Activated CD4-positive, alpha-beta T cell treated with anti-CD3 and anti-CD28 coated beads, Interleukin-2, amount 50 U/mL, for 4 hours (primary cell): ENCODE results near the gene ADCY1.
"Not testable (repeated sequence)": the region's sequence is repeated elsewhere in the genome, so short reads cannot be mapped to it uniquely, and the experiment has no call there.

ENCODE experiments used
- DNase-seq, 2 experiments: peaks; one replicate each; pipeline ENCODE4 v3.0.0-alpha.2; 2020

ADCY1 gene

DNA sequence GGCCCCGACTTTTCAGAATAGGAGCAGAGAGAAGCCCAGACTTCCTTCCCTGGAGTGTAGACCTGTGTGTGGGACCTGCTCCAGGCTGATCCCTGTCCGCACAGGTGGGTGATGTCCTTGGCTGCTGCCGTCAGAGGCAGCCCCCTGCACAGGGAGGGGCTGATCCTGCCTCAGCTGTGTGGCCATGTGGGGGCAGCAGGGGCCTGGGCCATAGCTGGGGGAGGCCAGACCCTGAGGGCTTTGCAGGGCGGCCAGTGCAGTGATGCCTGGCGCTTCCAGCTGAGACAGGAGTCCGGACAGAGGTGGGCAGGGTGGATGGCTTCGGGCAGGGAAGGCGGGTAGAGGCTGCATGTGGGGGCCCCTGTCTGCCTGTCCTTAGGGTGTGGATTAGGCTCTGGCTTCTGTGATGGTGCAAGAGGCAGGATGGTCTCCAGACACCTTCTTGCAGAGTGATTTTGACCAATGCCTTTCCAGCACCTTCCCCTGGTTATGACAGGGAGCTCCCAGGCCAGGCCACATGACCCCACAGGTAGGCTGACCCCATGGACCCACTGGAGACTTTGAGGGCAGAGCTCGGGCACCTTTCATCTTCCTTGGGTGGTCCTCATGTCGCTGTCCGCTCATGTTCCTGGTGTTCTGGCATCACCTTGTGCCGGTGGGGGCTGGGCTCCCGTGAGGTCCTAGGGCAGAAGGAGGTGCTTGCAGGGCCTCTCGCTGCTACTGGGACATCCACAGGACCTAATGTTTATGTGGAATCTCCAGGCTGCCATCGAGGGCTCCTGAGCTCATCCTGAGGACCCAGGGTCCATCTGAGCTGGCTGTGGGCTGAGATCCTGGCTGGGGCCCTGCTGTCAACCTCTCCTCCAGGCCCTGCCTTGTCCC, 141.5 kb downstream of the ADCY1 start:
- no peak for DNase-seq

DNA sequence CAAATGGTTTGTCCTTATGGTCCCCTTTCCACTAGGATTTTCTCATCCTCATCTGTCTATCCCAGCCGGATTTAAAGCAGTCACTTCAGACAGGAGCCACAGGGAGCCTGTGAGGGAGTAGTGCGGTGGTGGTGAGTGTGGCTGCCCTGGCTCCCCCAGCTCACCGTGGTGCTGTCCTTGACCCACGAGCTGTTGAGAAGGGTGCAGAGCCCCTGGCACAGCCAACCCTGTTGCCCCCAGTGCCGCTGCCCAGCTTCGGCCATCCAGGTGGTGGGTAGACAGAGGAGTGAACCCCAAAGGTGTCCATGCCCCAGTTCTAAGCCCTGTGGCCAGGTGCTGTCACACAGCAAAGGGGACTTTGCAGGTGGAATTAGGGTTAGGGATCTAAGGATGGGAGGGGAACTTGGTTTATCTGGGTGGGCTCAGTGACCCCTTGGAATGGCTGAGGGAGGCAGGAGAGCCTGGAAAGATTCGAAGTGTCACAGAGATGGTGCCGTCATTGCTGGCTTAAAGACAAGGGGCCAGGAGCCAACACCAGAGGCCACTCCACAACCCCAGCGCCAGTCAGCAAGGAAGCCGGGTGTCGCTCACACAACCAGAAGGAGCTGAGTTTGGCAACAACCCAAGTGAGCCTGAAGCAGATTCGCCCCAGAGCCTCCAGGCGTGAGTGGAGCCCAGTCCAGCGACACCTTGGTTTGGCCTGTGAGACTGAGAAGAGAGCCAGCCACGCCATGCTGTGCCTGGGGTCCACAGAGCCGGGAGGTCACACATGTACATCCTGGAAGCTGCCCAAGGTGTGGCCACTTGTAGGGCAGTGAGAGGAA, 142.4 kb downstream of the ADCY1 start:
- no peak for DNase-seq

DNA sequence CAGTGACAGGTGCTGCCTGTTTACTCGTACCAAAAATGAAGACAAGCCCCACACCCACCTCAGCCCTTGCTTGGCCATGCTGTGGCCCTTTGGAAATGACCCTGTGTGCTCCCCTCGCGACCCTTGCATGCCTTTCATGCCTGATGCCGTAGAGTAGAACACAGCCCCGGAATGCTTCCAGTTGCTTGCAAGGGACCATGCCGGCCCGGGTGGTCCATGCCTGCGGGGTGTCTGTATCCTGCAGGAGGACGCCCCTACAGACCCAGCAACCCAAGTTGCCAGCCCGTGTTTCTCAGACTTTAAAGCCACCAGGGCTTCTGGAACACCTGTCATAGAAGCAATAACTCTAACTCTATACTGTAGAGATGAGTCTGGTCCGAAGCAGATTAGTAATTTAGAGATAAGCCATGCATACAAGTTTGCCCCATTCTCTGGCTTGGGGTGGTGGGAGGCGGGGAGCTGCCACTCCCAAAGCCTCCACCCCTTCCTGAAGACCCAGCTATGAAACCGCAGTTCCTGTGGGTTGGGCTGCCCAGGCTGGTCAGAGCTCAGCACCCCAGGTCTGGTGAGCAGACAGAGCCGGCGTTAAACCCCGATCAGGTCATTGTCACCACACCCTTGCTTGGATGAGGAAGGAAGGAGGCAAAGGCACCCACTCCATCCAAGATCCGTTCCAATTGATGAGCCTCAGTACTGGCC, 143.5 kb downstream of the ADCY1 start:
- DNase-seq, result no peak

DNA sequence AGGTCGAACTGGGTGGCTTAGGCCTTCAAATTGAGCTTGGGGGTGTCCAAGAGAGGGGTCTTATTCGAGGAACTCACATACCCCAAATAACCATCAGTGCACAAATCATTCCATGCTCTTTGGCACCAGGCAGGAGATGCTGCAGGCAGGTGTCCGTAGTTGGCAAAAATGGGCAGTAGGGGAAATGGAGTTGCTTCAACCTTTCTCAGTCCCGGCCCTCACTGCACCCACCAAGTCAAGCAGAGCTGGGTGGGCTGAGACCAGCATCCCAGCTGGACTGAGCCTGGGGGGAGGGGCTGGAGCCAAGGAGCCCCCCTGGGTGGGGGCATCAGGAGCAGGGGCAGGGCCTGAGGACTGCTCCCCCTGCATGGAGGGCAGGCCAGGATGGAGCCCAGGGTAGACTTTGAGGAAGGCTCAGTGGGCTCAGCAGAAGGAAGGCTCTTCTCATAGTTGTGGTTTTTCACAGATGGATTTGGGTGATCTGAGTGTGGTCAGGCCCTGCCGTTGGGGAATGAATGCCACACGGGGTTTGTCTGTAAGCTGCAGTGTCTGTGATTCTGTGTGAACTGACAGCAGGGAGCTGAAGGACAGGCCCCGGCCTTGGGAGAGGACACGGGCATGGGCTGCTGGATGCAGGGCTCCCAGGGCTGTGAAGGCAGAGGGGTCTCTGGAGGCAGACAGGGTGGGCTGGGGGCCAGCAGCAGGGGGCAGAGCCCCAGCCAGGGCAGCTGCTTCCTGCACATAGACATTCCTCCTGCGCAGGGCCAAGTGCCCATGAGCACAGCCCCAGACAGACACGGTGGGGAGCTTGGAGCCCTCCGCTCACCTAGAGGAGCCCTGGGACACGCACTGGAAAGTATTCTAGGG, 144.5 kb downstream of the ADCY1 start:
- no peak for DNase-seq

DNA sequence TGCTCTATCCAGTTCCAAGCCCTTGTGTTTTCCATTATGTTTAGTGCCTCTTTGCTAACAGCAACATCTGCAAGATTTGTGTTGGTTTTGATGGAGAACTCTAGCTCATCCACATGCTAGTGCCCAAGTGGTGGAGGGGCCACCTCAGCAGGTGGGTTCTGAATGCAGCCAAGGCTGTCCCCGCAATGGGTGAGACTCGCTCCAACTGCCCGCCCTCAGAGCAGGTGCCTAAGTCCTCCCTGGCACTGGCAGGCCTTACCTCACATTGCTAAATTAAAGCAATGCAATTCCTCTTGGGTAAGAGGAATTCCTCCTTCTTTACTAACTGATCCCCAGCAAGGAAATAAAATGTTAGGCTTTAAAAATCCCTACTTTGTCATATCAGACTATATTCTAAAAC, 146.8 kb downstream of the ADCY1 start:
- DNase-seq, result no peak

DNA sequence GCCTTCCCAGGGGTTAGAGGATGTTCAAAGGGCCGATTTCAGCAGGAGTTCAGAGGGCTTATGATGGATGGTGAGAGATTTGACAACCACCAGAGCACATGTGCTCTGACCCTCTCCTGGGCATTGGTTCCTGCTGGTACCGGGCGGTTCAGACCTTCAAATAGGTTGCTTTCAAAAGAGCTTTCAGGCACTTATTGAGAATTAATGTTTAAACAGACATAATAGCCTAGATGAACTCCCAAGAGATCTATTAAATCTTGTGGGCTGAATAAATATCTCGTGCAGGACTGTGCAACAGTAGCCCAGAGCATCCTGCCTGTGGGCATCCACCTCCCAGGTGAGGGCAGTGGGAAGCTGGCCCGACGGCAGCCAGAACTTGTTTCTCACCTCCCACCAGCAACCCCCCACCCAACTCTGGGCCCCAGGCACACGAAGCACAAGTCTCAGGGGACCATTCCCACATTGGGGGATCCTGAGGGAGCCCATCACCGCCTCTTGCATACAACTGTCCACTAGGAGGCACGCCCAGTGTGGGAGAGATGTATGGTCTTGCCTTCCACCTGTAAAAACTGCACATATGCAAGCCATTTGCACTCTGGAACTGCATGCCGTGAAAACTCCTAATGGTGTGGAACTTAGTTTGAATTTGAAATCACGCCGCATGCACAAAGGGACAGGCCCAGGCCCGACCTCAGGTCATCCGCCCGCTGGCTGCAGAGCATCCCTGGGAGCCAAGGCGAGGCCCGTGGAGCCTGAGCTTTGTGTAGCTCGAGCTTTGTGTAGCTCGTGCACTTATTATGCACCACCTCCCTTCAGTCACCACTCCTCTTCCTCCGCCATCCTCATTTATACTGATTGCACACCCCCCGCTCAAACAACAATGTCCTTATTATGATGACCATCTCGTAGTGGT, 147.8 kb downstream of the ADCY1 start:
- no peak for DNase-seq

DNA sequence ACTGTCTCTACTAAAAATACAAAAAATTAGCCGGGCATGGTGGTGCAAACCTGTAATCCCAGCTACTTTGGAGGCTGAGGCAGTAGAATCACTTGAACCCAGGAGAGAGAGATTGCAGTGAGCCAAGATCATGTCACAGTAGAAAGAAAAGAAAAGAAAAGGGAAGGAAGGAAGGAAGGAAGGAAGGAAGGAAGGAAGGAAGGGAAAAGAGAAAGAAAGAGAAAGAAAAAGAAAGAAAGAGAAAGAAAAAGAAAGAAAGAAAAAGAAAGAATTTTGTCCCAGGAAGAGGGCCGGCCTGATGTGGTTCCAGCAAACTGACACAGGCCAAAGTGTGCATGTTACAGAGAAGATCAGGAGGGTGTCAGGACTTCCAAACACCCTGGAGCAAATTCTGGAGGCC, 151.1 kb downstream of the ADCY1 start:
- not testable (repeated sequence) for DNase-seq

DNA sequence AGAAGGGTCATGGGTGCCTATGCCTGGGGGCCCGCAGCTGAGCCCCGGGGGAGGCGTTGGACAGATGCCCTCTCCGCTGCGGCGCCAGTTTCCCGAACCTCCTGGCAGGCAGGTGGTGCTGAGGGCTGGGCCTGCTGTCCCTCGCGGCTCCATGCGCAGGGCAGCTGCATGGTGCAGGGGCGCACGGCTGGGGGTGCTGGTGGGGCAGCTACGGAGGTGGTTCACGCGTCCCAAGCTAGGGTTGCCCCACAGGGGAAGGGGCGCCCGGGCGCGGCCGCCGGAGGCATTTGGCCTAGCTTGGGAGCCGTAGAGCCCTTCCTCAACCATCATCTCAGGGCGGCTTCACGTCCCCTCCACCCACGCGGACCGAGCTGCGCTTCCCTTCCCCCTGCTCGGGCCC, 152.7 kb downstream of the ADCY1 start:
- no peak for DNase-seq

DNA sequence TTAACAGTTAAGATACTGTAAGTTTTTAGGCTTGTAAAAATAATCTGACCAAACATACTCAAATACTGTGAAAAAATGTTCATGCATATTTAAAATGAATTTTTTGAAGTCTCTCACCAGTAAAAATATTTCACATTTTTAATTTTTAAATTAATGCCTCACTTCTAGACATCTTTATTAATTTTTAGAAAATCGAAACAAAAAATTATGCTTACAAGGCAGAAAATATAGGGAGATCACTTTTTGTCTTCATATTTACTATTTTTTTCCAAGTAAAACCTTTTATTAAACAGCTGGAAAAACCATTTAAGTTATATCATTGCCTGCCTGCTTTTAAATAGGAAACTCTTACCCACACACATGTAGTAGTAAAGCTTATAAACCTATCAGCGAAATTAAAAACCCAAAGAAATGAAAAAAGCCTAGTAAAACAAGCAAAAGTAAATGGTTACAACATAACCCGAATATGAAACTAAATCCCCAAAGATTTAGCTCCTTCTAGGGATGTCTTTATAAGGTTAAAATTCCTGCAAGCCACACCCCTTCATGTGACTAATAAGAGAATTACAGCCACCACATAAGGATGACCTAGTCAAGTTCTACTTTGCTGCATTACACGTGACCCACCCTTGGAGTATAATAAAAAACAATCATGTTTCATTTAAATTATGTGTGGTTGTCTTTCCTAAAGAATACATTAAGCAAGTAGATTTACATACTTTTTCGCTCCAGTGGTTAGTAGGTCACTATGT, 157.7 kb downstream of the ADCY1 start:
- not testable (repeated sequence) for DNase-seq

DNA sequence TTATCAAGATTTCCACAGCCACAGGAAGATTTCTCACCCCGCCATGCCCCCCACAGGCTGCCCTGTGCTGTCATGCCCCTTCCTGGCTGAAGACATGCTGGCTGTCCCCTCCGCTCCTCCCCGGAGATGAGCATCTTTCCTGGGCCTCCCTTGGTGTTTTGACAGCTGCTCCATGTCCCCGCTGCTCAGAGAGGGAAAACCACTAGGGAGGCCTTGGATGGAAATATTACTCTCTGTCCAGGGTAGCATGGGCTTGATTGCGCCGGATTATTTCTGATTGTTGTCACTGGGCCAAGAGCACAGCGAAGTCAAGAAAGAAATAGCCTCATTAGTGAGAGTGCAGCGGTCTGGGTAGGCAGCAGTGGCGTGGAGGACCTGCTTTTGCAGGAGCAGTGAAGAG, 164.8 kb downstream of the ADCY1 start:
- DNase-seq, result not testable (repeated sequence)

DNA sequence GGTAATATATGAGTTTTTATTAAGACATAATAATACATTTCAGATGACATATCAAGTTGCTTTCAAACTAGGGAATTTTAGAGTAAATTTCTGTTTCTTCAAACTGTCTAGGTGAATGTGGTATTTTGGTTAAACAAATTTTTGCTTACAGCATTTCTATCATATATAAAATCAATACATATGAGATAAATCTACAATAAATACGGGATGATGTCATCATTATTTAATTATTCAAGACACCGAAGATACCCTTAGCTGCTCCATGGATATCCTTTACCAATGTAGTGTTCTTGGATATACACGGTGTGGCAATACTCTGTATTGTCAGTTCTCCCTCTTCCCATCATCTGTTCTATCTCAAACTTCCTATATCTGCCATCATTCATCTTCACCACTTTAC, 166.4 kb downstream of the ADCY1 start:
- DNase-seq, result not testable (repeated sequence)

DNA sequence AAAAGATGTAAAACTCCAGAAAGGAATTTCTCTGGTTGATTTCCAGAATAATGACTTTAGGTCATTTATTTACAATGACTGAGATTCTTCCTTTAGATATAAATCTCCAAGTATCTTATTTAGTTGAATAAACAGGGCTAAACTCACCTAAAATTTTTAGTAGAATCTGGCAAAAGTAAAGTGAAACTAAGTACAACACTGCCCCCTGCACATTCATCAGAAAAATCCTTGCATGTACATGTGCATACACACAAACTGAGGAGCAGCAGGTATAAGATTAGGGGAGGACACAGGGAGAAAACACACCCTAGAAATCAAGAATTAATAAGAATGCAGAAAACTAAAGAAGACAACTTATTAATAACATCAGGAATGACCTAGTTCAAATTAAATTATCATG, 174.8 kb downstream of the ADCY1 start:
- DNase-seq, result not testable (repeated sequence)

DNA sequence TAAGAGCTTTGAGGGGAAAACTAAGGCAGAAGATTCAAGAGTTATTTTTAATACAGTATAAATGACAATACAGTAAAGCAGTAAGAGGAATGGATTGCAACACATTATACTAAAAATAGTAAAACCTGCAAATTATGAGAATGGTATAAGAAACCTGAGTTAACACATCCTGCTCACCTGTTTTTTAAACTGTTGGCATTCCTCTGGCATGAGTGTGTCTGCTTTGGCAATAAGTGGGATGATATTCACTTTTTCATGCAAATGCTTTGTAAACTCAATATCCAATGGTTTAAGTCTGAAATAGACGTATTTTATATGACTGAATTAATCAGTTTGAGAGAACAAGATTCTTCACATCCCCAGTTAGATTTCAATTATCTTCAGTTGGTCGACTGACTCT, 177.2 kb downstream of the ADCY1 start:
- not testable (repeated sequence) for DNase-seq

DNA sequence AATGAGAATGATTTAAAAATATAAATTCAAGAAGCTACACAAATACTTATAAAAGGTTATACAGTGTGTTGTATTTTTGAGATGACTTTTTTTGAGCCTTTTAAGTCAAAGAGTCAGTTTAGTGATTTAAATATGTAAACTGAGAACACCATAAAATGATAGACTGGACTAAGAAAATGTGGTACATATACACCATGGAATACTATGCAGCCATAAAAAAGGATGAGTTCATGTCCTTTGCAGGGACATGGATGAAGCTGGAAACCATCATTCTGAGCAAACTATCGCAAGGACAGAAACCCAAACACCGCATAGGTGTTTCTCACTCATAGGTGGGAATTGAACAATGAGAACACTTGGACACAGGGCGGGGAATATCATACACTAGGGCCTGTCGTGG, 182.2 kb downstream of the ADCY1 start:
- DNase-seq, result not testable (repeated sequence)

DNA sequence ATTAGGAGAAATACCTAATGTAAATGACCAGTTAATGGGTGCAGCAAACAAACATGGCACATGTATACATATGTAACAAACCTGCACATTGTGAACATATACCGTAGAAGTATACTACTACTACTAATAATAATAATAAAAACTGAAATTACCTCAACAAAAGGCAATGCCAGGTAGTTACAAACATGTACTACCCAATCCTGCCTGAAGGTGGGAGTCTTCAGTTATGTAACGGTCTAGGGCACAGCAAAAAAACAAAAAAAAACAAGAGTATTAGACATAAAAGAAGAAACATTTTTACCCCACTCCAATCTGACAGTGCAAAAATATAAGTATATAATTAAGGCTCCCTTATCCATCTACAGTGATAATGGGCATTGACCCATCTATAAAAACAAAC, 182.6 kb downstream of the ADCY1 start:
- DNase-seq, result not testable (repeated sequence)

DNA sequence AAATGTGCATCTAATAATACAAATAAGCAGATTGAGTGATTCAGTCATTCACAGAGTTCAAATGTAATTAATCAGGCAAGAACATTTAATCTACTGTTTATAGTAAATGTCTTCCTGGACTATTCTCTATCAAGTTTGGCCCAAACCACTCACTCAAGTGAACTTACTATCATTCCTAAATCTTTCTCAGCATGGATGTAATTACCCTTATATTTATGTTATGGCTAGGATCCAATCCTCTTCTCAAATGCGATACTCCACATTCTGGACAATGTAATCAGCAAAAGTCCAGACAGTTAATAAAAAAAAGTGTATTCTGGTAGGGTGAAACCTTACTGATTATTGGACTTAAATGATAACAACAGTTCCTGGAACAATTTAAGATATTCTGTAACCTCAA, 185.3 kb downstream of the ADCY1 start:
- not testable (repeated sequence) for DNase-seq

DNA sequence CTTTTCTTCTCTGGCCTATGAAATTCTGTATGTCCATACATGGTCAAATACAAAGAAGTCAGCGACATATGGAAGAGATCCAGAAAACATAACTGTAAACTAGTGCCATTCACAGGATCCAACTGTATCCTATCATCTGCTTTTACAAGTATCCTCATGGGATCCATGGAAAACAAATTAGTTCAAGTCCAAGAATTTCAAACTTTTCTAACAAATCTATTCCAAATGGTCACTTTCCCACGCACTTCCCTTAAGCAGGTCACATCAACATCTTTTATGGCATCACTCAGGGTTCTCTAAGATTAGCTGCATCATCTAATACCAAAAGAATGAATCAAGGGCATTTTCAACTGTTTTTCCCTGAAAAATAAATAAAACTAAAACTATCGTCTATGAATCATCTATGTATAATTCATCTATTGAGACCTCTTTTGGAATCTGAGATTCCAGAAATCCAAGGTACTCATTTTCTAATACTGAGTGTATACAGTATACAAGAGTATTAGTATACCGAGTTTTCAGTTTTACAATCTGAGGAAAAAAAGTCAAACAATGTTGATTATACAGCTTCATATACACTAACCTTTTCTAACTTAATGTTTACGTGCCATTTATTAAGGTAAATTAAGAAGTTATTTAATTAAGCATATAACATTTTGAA, 187.5 kb downstream of the ADCY1 start:
- DNase-seq, result not testable (repeated sequence)

DNA sequence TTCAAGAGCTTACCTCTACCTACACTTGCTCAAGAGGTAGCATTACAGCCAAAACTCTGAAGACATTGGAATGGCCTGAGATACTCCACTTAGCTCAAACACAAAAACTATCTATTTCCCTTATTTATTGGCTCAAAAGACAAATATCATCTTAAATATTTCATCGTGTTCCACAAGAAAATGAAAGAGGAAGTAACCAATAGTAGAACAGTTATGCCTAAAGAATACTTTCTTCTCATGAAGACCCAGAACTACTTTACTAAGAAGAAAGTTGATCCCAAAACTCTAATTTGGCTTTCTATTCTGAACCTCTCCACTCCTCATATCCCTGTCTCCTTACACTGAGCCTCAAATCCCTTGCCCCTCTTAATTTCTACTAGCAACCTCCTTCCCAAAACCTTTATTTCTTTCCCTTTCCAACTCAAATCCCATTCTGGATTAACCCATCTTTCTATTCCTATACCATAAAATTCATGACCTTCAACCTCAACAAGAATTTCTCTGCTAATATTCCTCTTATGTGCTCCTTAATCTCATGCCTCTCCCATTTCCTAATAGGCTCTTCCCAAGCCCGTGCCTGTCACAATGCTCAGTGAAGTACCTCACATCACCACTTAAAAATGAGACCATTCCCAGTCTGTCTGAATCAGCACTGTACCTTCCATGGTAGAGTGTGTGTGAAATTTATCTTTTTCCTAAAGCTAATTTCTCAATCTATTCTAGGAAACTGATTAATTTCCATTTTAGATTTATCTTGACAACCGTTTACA, 188.2 kb downstream of the ADCY1 start:
- not testable (repeated sequence) for DNase-seq
